Neural crest cell (in vitro differentiated cells): ENCODE measurements around the gene ZC3HAV1. TPM values are rescaled to one million over a fixed set of nuclear protein-coding genes. Genes with fewer than 3 reads are reported as not detected.

Experiments used
- DNase-seq: peaks from one replicate; pipeline ENCODE4 v3.0.0; 2021; ENCODE audit warnings: low read depth, mixed read lengths, low spot score
- H3K27ac Mint-ChIP-seq: one replicate; pipeline ENCODE4 v1.8.0; 2021; ENCODE audit warnings: mild to moderate bottlenecking, mixed read lengths; ENCODE audit not compliant: unreplicated experiment
- H3K27me3 Mint-ChIP-seq: 2 replicates; pipeline ENCODE4 v1.8.0; 2021; ENCODE audit warnings: low read depth, mild to moderate bottlenecking, mixed read lengths
- H3K36me3 Mint-ChIP-seq: 2 replicates; pipeline ENCODE4 v1.8.0; 2021; ENCODE audit warnings: low read depth, mild to moderate bottlenecking, mixed read lengths
- H3K4me1 Mint-ChIP-seq: 2 replicates; pipeline ENCODE4 v1.8.0; 2021; ENCODE audit warnings: mixed read lengths
- H3K4me3 Mint-ChIP-seq: one replicate; pipeline ENCODE4 v1.8.0; 2021; ENCODE audit warnings: mild to moderate bottlenecking, mixed read lengths
- H3K9me3 Mint-ChIP-seq: 2 replicates; pipeline ENCODE4 v1.8.0; 2021; ENCODE audit warnings: mixed read lengths
- total RNA-seq: library from RNA; stranded (reverse); gene quantifications from 2 replicates; pipeline ENCODE4 v1.2.1, GENCODE V29; 2021
- TF ChIP-seq, protein P1 (sequence below): fragments of 200-600 bp; sonication (generic); conservative IDR thresholded peaks from 2 replicates; pipeline ENCODE4 v1.5.0; 2021; ENCODE audit warnings: antibody characterized with exemption, mild to moderate bottlenecking

Gene ZC3HAV1
- total RNA-seq, 1 donor from 2014 or later = 19.6 TPM

DNA sequence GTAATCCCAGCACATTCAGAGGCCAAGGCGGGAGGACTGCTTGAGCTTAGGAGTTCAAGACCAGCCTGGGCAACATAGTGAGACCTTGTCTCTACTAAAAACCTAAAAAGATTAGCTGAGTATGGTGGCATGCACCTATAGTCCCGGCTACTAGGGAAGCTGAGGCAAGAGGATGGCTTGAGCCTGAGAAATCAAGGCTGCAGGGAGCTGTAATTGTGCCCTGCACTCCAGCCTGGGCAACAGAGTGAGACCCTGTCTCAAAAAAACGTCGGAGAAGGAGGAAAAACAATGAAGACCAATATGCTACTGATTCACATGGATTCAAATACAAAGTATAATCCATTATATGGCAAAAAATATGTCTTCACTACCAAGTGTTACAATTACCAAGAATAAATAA is 87.2 kb downstream of the ZC3HAV1 start:
- DNase-seq = no peak
- H3K4me3 Mint-ChIP-seq = no peak overlapping the region
- H3K36me3 Mint-ChIP-seq = no peaks in the 10 kb centered on the region
- H3K27me3 Mint-ChIP-seq = no peaks in the 10 kb centered on the region
- H3K4me1 Mint-ChIP-seq = peaks cover 14% of the 10 kb centered on the region
- TF ChIP-seq, protein P1, sequence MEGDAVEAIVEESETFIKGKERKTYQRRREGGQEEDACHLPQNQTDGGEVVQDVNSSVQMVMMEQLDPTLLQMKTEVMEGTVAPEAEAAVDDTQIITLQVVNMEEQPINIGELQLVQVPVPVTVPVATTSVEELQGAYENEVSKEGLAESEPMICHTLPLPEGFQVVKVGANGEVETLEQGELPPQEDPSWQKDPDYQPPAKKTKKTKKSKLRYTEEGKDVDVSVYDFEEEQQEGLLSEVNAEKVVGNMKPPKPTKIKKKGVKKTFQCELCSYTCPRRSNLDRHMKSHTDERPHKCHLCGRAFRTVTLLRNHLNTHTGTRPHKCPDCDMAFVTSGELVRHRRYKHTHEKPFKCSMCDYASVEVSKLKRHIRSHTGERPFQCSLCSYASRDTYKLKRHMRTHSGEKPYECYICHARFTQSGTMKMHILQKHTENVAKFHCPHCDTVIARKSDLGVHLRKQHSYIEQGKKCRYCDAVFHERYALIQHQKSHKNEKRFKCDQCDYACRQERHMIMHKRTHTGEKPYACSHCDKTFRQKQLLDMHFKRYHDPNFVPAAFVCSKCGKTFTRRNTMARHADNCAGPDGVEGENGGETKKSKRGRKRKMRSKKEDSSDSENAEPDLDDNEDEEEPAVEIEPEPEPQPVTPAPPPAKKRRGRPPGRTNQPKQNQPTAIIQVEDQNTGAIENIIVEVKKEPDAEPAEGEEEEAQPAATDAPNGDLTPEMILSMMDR = no peak
- H3K27ac Mint-ChIP-seq = no peak overlapping the region
- H3K9me3 Mint-ChIP-seq = no peaks in the 10 kb centered on the region

DNA sequence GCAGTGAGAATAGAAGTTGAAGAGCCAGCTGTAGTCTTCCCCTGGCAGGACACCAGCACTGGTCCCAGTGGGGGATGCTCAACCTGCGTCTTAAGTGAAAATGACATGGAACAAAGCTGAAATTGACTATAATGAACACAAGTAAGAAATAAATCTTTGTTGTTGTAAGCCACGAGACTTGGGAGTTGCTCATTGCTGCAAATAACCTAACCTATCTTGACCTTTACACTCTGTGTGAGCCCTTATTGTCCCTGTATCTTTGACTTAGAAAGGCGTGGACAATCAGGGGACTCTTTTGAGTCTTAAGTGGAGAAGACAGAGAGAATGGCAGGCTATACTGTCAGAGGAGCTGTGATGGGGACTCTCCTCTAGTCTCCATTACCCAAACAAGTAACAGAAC is 90.6 kb downstream of the ZC3HAV1 start:
- DNase-seq = no peak
- no peak overlapping the region for H3K4me3 Mint-ChIP-seq
- H3K36me3 Mint-ChIP-seq = no peaks in the 10 kb centered on the region
- H3K4me1 Mint-ChIP-seq = peaks cover 17% of the 10 kb centered on the region
- H3K27me3 Mint-ChIP-seq = no peaks in the 10 kb centered on the region
- no peaks in the 10 kb centered on the region for H3K9me3 Mint-ChIP-seq
- no peak overlapping the region for H3K27ac Mint-ChIP-seq
- TF ChIP-seq, protein P1 = no peak

DNA sequence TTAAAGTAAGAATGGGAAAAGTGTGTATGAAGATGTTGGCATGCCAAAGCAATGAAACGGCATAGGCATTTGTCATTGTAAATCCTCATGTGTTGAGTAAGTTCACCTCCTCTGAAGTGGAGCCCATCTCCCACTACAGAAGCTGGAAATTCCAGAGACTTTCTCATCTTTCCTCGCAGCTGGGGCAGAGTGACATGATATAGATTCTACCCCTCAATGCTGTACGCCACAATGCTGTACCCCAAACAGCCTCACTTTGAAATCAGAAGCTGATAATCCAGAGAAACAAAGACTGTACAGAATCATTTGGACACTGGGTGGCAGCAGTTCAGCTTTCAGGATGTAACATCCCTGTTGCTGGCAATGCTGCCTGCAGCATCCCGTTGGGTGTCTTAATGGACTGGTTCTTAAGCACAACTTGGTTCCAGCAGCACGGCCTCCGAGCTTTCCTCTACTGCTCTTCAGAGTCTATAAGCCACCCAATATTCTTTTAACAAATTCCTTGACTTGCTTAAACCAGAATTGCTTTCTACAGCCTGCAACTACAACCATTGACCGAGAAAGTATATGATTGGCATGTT is 92.5 kb downstream of the ZC3HAV1 start:
- Mint-ChIP-seq H3K27ac (no peak overlapping the region), H3K4me1 (peaks cover 17% of the 10 kb centered on the region), H3K9me3 (no peaks in the 10 kb centered on the region), H3K4me3 (no peak overlapping the region), H3K27me3 (no peaks in the 10 kb centered on the region), H3K36me3 (no peaks in the 10 kb centered on the region)
- peak; percentile 47 for DNase-seq
- TF ChIP-seq, protein P1 = peak; percentile 73

DNA sequence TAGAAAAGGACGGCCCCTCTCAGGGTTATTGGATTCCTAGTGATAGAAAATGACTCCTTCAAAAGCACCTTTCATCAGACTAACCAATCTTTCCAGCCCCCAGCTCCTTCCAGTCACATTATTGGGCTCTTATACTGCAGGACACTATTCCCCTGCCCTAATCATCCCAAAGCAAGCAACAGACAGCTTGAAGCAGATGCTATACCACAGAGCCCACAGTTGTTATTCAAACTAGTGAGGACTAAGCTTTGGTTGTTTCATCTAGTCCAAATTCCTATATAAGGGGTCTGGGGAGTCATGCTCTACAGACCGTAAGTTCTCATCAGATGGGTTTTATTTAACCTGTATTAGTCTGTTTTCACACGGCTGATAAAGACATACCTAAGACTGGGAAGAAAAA is 98.1 kb downstream of the ZC3HAV1 start:
- no peak for DNase-seq
- H3K9me3 Mint-ChIP-seq = peaks cover 9% of the 10 kb centered on the region
- H3K4me1 Mint-ChIP-seq = no peaks in the 10 kb centered on the region
- no peak overlapping the region for H3K4me3 Mint-ChIP-seq
- no peaks in the 10 kb centered on the region for H3K27me3 Mint-ChIP-seq
- no peak overlapping the region for H3K27ac Mint-ChIP-seq
- TF ChIP-seq, protein P1 = no peak
- no peaks in the 10 kb centered on the region for H3K36me3 Mint-ChIP-seq

DNA sequence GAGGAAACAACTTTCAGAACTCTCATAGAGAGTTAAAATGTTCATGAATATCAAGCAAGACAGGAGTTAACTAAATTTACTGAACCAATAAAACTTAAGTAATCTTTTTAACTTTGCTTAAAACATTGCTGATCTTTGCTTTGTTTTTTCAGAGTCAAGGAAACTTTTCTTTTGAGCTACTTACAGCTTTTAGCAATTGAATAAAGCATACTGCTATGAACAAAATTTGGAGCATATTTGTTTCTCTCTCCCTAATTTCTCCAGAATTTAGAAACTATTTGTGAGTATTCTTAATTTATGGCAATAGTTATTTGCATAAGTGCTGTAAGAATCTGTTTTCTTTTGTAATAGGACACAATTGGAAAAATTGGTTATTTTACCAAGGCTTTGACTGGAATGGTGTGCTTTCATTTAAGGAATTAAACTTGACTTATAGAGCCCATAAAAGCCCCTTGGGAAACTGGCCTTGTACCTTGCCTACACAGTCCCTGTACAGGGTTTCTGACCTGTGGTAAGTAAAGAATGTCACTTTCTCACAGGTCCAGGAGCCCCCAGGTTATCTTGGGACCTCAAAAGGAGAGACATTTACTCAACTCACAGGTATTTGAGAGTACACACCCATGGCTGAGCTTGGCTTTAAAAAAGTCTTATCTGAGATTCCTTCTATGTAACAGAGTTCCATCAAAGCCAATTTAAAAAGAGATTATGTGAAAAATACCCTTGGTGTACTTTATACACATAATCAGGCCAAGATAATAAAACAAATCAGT is 105.0 kb downstream of the ZC3HAV1 start:
- TF ChIP-seq, protein P1 = no peak
- peaks cover 7% of the 10 kb centered on the region for H3K9me3 Mint-ChIP-seq

More for the DNA sequence above, 105.0 kb downstream of the ZC3HAV1 start:
- Mint-ChIP-seq H3K27ac (no peak overlapping the region), H3K4me3 (no peak overlapping the region), H3K27me3 (no peaks in the 10 kb centered on the region), H3K4me1 (no peaks in the 10 kb centered on the region), H3K36me3 (no peaks in the 10 kb centered on the region)
- no peak for DNase-seq
